HG03039 (cell line): Measurements from ENCODE around the gene AREG.

Source experiments
- ATAC-seq: cut with Tn5 transposase; IDR thresholded peaks from one replicate; pipeline ENCODE4 v1.9.1; 2021; ENCODE audit warnings: mild to moderate bottlenecking, moderate library complexity; ENCODE audit not compliant: unreplicated experiment

Gene AREG

GRCh38 chr4:74431113-74431826 is 13.7 kb upstream of the AREG start:
- no peak for ATAC-seq

GRCh38 chr4:74433043-74433442 is 11.9 kb upstream of the AREG start:
- no peak for ATAC-seq

GRCh38 chr4:74433541-74434172 is 11.3 kb upstream of the AREG start:
- ATAC-seq: no peak

DNA sequence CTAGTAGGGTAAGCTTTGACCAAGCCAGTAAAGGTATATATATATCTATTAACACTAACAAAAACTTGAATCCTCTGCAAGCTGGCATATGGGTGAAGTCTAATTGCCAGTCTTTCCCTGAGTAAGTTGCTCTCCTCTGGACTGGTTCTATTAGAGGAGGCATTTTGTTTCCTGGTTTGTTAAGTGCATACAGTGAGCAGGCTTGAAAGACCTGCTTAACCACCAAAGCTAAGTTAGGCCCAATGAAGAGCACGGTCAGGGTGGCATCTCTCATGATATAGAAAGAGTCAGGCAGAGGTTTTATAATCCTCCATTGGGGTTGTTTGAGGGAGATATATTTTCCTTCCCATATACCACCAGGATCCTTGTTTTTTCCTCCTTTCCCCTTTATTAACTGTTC is 9.6 kb upstream of the AREG start:
- no peak for ATAC-seq

- ATAC-seq: no peak
These were observed 7.1 kb upstream of the AREG start for GRCh38 chr4:74437866-74438265.

DNA sequence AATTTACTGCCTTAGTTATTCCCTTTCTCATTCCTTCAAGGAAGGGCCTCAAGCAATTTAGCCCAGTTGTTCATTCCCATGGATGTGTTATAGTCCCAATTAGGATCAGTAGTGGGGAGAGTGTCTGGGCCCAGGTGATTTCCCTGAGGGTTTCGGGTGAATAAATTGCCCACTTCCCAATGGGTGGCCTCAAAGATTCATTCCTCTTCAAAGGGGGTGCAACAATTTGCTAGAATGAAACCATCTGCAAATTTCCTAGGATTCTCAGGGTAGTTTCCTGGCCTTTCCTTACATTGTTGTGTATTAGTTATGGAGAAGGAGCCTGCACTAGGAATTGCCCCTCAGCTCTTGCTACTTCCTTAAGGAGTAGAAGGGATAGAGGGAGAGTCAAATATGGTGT is 6.3 kb upstream of the AREG start:
- ATAC-seq: no peak

DNA sequence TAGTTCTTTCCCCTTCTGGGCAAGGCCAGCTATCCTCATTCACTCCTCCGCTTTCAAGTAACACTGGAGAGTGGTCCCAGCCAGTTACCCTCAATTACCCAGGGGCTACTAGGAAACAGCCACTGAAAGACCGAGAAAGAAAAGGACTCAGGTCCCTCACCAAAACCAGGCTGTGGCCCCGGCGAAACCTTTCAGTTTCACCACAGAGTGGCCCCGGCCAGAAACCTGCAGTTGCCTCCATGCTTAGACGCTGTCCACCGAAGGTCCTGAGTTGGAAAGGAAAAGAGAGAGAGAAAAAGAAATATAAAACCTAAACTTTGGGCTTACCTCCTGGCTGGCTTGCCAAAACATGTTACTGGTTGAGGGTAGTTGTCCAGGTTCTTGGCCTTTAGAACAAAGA is 5.0 kb upstream of the AREG start:
- no peak for ATAC-seq

DNA sequence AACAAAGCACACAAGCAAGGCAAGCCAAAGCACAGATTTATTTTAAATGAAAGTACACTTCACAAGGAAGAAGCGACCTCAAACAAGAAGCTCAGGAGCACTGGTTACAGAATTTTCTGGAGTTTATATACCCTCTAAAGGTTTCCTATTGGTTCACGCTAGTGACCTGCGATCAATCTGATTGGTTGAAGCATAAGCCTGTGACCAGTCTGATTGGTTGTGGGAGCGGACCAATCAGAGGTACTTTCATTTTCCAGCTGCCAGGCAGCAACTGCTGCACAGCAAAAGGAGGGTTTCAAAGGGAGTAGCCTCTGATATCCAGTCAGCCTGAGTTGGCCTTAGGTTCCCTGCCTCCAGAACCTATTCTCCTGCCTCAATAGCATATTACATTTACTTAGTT is 4.6 kb upstream of the AREG start:
- no peak for ATAC-seq

DNA sequence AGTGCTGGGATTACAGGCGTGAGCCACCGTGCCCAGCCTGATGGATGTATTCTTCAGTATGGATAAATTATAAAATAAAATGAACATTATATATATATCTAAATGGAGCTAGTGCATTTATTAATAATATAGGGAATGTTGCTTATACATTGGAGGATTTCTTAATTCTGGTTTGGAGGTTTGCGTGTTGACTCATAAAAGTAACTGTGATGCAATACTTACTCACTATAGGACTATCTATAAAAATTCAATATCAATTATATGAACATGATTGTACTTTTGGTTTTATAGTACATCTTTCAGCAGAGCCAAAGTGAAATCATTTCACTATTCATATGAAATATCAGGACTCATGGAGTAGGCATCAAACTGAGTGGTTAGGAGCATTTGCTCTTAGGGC is 3.2 kb upstream of the AREG start:
- ATAC-seq: no peak

GRCh38 chr4:74446193-74446868 is 1.4 kb downstream of the AREG start:
- no peak for ATAC-seq

DNA sequence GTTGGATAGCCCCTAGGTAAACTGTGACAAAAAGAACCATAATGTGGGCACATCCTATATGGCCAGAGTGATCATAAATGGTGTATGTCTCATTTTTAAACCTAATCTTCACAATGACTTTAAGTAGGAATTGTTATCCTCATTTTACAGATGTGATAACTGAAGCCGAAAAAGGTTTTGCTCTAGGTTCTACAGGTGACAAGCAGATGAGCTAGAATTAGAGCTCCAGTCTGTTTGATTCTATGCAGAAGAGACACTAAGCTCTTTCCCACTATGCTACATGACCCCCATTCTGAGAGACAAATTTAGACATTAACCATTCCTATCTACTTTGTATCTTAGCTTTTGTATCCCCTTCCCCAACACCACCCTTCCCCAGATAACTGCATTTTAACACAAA is 2.0 kb downstream of the AREG start:
- no peak for ATAC-seq

DNA sequence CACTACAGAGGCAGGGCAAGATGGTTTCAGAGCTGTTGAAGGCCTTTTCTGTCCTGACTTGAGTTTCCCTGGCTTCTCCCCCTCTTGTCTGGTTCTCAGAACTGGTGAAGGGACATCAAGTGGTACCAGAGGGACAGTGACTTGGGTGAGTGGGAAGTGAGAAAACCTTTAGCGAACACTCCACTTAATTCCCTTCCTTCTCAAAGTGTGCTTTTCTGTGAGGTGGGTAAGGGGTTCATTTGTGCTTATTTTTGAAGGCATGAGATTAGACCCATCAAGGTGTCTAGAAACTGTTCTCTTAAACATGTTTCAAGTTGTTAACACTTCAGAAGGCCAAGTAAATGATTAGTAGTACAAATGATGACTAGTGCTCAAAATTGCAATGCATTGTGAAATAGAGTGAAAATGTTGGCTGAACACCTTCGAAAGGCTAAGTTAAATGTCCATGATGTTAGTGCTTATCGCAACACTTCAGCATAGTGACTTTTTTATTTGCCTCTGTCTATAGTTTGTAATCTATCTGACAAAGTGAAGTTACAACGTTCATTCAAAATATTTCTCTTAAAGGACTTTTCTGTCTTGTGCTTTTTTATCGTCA is 2.8 kb downstream of the AREG start:
- no peak for ATAC-seq

DNA sequence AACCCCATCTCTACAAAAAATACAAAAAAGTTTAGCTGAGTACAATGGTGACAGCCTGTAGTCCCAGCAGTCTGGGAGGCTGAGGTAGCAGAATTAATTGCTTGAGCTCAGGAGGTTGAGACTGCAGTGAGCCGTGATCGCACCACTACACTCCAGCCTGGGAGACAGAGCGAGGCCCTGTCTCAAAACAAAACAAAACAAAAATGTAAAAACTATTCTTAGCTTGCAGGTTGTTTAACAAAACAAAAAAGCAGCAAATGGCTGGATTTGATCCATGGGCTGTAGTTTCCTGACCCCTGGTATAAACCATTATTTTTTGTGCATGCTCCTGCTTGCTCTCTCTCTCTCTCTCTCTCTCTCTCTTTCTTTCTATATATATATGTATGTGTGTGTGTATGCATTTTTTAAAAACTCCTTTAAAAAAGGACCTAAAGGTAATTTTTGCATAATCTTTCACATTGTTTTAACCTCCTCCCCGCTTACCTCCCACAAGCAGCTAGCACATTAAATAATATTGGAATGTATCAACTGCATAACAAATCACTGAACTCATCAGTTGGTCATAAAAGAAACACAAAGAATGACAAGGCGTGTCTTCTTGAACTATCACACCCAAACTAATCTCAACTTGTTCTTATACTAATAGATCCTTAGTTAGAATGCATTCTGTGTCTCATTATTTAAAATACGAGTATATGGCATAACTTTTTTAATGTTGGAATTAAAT is 4.8 kb downstream of the AREG start:
- ATAC-seq: no peak

DNA sequence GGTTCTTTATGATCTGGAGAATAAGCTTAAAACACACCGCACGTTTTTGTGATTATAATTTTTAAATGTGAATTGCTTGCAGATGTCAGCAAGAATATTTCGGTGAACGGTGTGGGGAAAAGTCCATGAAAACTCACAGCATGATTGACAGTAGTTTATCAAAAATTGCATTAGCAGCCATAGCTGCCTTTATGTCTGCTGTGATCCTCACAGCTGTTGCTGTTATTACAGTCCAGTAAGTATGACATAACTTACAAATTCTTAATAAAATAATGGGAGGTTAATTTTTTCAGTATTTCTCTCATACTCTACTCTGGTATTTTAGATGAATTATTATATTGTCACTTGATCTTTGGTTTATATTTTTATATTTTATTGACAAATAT is 5.4 kb downstream of the AREG start:
- no peak for ATAC-seq

DNA sequence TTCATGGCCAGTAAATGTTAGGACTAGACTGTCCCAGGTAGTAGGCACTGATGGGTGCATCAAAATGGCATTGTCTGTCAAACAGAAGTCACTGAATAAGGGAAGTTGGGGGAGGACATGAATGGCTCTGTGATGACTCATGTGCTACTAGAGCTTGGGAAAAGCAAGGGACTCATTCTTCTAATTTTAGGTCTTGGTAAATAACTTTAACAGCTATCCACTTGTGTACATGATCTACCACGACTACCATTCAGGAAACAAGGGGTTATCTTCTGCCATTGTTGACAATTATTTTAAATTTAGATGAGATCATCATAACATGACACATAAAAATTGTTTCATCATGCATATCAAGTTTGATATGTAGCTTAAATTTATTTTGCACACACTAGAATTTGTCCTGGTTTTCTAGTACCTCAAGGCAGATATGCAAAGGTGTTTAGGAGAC is 6.3 kb downstream of the AREG start:
- no peak for ATAC-seq

GRCh38 chr4:74453037-74453635 is 8.2 kb downstream of the AREG start:
- ATAC-seq: no peak

DNA sequence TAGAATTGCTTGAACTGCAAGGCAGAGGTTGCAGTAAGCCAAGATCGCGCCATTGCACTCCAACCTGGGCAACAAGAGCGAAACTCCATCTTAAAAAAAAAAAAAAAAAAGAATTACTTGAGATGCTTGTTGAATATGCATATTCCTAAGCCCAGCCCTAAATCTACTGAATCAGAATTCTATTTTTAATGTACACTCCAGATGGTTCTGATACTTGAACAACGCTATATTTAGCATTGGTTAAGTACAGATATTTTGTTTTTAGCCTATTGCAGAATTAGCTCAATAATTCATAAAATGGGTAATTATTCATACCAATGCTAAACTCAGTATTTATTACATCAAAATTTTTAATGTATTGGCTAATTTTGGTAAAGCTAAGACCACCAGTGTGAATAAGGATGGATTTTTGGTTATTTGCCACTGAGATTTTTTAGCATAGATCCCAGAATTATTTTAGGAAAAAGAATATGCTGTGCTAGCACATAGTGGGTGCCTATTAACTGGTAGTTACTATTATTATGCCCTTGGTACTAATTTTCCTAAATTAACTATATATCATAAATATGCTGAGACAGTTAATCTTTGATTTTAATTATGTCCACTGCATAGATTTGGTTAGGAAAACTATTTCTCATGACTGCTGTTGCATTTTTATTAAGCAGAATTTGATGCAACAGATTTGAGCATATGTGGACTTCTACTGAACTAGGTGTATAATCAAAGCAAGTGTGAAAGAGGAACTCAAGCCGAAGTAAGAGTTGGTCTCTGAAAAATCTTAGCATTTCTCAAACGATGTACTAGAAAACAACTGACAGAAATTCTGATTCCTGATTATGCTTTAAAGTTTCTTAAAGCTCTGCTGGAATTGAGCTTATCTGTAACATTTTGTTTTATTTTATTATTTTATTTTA is 9.2 kb downstream of the AREG start:
- no peak for ATAC-seq

DNA sequence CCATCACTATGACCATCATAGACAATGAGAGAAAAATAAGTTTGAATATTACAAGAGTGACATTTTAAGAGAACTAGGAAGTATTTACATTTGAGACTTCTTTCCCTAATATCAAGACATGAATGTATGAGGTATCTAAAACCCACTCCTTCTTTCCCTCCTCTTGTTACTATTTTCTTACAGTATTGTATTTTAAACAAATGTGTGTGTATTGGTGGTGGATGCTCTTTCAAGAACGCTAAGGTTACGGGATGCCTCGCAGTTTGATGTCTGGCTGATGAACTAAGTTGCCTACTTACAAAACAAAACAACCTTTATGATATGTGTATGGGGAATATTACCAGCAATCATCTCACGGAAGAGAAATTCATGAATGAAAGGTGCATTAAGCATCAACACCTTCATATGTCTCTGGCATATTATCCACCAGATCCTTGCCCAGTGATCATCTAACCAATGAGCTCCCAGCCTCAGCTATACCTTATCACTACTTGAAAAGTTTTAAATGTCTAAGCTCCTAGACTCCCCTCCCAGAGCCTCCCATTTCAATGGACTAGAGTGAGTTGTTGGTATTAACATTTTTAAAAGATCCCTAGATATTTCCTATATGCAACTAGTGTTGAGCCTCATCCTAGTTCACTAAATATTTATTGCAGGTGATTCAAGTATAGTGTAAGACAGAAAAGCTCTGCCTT is 10.6 kb downstream of the AREG start:
- no peak for ATAC-seq

DNA sequence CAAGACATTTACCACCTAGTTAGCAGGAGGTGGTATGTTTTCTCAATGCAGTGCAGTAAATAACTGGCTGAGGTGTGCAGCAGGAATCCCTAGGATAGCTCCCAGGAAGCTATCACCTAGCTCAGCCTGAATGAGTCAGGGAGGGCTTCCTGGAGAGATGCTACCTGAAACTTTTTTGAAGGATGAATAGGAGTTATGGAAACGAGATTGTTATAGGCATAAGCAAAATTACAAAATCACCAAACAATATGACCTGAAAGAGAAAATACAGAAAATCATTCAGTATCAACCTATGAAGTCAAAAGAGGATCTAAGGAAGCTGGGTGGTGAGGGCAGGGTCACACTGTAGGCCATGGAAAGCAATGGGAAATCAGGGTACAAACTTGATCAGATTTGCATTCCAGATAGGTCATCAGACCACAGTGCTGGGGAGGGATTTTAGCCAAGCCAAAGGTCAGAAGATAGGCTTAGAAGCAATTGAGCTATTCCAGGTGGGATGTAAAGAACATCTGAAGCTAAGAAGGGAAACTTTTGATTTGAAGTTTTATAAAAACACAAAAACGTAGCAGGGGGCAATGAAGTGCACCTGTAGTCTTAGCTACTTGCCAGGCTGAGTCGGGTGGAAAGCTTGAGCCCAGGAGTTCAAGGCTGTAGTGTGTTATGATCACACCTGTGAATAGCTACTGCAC is 11.3 kb downstream of the AREG start:
- no peak for ATAC-seq
